IPS-18c (cell line): ENCODE measurements around the gene CREB1.
"Not testable (repeated sequence)": the region's sequence is repeated elsewhere in the genome, so short reads cannot be mapped to it uniquely, and the experiment has no call there.

Source experiments
- H3K4me3 ChIP-seq: 2 replicates; pipeline ENCODE4 v1.7.0; 2013; ENCODE audit warnings: low read depth, mild to moderate bottlenecking, low read length, moderate library complexity; ENCODE audit not compliant: insufficient read depth
- H3K9me3 ChIP-seq: one replicate; pipeline ENCODE4 v1.6.1; 2013; ENCODE audit warnings: mild to moderate bottlenecking, low read length, moderate library complexity; ENCODE audit not compliant: control insufficient read depth, insufficient read depth

CREB1 gene

GRCh38 chr2:207625014-207625907 lies 95.5 kb downstream of the CREB1 start, which contains the start of gene METTL21A:
Gene METTL21A, minus strand, starts transcription at chr2:207625394. Its CDS starts 1,019 bp downstream, at chr2:207624375.
- peak within 1 kb of the TSS; percentile 90 for H3K4me3 ChIP-seq
- H3K9me3 ChIP-seq, result no peaks in the 10 kb centered on the region

GRCh38 chr2:207629553-207629952 lies 99.8 kb downstream of the CREB1 start:
- H3K4me3 ChIP-seq, result no peak overlapping the region

GRCh38 chr2:207630491-207630890 lies 100.7 kb downstream of the CREB1 start:
- Histone ChIP-seq H3K9me3 (no peaks in the 10 kb centered on the region), H3K4me3 (no peak overlapping the region)

More at GRCh38 chr2:207629553-207629952, 99.8 kb downstream of the CREB1 start:
- no peaks in the 10 kb centered on the region for H3K9me3 ChIP-seq

GRCh38 chr2:207632575-207633493 lies 103.1 kb downstream of the CREB1 start:
- H3K9me3 ChIP-seq, result no peaks in the 10 kb centered on the region
- H3K4me3 ChIP-seq, result no peak overlapping the region

GRCh38 chr2:207633686-207634085 lies 103.9 kb downstream of the CREB1 start:
- Histone ChIP-seq H3K4me3 (no peak overlapping the region), H3K9me3 (no peaks in the 10 kb centered on the region)

GRCh38 chr2:207635468-207636200 lies 105.9 kb downstream of the CREB1 start:
- Histone ChIP-seq H3K9me3 (no peaks in the 10 kb centered on the region), H3K4me3 (no peak overlapping the region)

- not testable (repeated sequence) for H3K4me3 ChIP-seq, H3K9me3 ChIP-seq
These were observed 109.5 kb downstream of the CREB1 start for GRCh38 chr2:207639288-207639687.

GRCh38 chr2:207640160-207640559 lies 110.4 kb downstream of the CREB1 start:
- Histone ChIP-seq H3K9me3 (no peaks in the 10 kb centered on the region), H3K4me3 (no peak overlapping the region)

- H3K9me3 ChIP-seq, result no peaks in the 10 kb centered on the region
- no peak overlapping the region for H3K4me3 ChIP-seq
These were observed 110.9 kb downstream of the CREB1 start for GRCh38 chr2:207640661-207641060.

- Histone ChIP-seq H3K9me3 (no peaks in the 10 kb centered on the region), H3K4me3 (no peak overlapping the region)
These were observed 114.1 kb downstream of the CREB1 start for GRCh38 chr2:207643892-207644291.

GRCh38 chr2:207646582-207646981 lies 116.8 kb downstream of the CREB1 start:
- not testable (repeated sequence) for H3K9me3 ChIP-seq, H3K4me3 ChIP-seq
